Loucy (cell line): Measurements from ENCODE around the gene ACSF3.

ENCODE experiments used
- CTCF ChIP-seq: fragments of 200-600 bp; sonication (generic); conservative IDR thresholded peaks from 2 replicates; pipeline ENCODE4 v1.5.1; 2014; ENCODE audit warnings: mild to moderate bottlenecking, antibody characterized with exemption, low read length
- EZH2phosphoT487 ChIP-seq: fragments of 200-600 bp; IDR thresholded peaks from 2 replicates; pipeline ENCODE4 v1.6.1; 2018; ENCODE audit warnings: antibody characterized with exemption, mild to moderate bottlenecking, moderate library complexity, borderline replicate concordance

DNA sequence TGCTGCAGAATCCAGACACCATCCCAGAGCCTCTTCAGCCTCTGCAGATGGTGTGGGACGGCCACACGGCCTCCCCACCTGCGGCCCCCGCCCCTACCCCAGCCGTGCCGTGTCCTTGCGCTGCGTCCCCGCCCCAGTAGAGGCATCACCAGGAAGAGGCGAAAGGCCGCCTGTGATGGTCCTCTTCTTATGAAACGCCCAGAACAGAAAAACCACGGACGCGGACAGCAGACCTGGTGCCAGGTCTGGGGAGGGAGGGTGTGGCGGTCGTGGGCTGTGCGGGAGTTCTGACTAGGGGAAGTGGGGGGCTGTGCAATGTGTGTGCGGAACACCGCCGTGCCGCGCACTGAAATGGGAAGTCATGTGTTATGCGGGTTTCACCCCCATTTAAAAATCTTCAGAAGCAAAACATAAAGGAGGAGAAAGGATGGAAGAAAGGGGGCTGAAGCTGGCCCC, 25.5 kb downstream of the ACSF3 start:
- TF ChIP-seq CTCF (no peak), EZH2phosphoT487 (no peak)
